ENCODE results near the gene TAPBP. TPM values are rescaled to one million over a fixed set of nuclear protein-coding genes. Genes with fewer than 3 reads are reported as not detected.

The TAPBP gene
- total and polyA plus RNA-seq, 9 of the 15 experiments (the other 6 are each of a cell fraction or from before 2014, with no cell fraction given), result 5.6 to 74.0 (median 22.3) TPM

DNA sequence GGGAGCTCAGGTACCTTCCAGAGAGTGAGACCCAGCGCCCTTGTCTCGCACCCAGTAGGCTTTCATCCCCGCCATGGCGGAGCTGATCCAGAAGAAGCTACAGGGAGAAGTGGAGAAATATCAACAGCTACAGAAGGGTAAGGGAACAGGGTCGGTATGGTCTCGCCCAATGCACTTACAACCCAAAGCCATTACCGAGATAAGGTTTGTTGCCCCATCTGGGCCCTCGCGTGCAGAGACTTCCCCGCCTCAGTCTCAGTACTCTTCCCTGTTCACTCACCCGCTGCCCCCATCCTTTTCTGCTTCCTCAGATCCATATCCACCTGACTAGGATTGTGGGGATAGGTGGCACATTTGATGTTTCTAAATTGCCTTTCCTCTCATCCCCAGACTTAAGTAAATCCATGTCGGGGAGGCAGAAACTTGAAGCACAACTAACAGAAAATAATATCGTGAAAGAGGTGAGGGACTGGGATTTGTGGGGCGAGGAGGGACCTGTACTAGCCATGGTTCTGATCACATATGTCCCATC lies 24.0 kb downstream of the TAPBP start (continued):
- TF ChIP-seq, protein P1, sequence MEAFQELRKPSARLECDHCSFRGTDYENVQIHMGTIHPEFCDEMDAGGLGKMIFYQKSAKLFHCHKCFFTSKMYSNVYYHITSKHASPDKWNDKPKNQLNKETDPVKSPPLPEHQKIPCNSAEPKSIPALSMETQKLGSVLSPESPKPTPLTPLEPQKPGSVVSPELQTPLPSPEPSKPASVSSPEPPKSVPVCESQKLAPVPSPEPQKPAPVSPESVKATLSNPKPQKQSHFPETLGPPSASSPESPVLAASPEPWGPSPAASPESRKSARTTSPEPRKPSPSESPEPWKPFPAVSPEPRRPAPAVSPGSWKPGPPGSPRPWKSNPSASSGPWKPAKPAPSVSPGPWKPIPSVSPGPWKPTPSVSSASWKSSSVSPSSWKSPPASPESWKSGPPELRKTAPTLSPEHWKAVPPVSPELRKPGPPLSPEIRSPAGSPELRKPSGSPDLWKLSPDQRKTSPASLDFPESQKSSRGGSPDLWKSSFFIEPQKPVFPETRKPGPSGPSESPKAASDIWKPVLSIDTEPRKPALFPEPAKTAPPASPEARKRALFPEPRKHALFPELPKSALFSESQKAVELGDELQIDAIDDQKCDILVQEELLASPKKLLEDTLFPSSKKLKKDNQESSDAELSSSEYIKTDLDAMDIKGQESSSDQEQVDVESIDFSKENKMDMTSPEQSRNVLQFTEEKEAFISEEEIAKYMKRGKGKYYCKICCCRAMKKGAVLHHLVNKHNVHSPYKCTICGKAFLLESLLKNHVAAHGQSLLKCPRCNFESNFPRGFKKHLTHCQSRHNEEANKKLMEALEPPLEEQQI (IDR thresholded peaks at IDR 0.05), result no peak
- TF ChIP-seq CSDE1 (IDR thresholded peaks at IDR 0.05) (no peak), TEAD1 (CRISPR knock-in tag; IDR thresholded peaks at IDR 0.05) (no peak), ZBTB7A (IDR thresholded peaks at IDR 0.05; ENCODE audit: borderline replicate concordance, control insufficient read depth, low read depth, low read length) (0 out of 2 replicates have a peak, but pooled peaks have one; percentile 5), XRCC4 (IDR thresholded peaks at IDR 0.05; ENCODE audit: extremely low read depth, insufficient read depth, insufficient read length) (no peak), SIN3A (IDR thresholded peaks at IDR 0.05; ENCODE audit: borderline replicate concordance in 2 of 2, control insufficient read depth in 1 of 2, low read depth in 2 of 2, low read length in 2 of 2) (no peak), POLR2G (IDR thresholded peaks at IDR 0.05; ENCODE audit: low read depth, low read length) (peak; percentile 8)
- TF ChIP-seq, protein P2, sequence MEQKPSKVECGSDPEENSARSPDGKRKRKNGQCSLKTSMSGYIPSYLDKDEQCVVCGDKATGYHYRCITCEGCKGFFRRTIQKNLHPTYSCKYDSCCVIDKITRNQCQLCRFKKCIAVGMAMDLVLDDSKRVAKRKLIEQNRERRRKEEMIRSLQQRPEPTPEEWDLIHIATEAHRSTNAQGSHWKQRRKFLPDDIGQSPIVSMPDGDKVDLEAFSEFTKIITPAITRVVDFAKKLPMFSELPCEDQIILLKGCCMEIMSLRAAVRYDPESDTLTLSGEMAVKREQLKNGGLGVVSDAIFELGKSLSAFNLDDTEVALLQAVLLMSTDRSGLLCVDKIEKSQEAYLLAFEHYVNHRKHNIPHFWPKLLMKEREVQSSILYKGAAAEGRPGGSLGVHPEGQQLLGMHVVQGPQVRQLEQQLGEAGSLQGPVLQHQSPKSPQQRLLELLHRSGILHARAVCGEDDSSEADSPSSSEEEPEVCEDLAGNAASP (IDR thresholded peaks at IDR 0.05), result no peak
- TF ChIP-seq, protein P3, sequence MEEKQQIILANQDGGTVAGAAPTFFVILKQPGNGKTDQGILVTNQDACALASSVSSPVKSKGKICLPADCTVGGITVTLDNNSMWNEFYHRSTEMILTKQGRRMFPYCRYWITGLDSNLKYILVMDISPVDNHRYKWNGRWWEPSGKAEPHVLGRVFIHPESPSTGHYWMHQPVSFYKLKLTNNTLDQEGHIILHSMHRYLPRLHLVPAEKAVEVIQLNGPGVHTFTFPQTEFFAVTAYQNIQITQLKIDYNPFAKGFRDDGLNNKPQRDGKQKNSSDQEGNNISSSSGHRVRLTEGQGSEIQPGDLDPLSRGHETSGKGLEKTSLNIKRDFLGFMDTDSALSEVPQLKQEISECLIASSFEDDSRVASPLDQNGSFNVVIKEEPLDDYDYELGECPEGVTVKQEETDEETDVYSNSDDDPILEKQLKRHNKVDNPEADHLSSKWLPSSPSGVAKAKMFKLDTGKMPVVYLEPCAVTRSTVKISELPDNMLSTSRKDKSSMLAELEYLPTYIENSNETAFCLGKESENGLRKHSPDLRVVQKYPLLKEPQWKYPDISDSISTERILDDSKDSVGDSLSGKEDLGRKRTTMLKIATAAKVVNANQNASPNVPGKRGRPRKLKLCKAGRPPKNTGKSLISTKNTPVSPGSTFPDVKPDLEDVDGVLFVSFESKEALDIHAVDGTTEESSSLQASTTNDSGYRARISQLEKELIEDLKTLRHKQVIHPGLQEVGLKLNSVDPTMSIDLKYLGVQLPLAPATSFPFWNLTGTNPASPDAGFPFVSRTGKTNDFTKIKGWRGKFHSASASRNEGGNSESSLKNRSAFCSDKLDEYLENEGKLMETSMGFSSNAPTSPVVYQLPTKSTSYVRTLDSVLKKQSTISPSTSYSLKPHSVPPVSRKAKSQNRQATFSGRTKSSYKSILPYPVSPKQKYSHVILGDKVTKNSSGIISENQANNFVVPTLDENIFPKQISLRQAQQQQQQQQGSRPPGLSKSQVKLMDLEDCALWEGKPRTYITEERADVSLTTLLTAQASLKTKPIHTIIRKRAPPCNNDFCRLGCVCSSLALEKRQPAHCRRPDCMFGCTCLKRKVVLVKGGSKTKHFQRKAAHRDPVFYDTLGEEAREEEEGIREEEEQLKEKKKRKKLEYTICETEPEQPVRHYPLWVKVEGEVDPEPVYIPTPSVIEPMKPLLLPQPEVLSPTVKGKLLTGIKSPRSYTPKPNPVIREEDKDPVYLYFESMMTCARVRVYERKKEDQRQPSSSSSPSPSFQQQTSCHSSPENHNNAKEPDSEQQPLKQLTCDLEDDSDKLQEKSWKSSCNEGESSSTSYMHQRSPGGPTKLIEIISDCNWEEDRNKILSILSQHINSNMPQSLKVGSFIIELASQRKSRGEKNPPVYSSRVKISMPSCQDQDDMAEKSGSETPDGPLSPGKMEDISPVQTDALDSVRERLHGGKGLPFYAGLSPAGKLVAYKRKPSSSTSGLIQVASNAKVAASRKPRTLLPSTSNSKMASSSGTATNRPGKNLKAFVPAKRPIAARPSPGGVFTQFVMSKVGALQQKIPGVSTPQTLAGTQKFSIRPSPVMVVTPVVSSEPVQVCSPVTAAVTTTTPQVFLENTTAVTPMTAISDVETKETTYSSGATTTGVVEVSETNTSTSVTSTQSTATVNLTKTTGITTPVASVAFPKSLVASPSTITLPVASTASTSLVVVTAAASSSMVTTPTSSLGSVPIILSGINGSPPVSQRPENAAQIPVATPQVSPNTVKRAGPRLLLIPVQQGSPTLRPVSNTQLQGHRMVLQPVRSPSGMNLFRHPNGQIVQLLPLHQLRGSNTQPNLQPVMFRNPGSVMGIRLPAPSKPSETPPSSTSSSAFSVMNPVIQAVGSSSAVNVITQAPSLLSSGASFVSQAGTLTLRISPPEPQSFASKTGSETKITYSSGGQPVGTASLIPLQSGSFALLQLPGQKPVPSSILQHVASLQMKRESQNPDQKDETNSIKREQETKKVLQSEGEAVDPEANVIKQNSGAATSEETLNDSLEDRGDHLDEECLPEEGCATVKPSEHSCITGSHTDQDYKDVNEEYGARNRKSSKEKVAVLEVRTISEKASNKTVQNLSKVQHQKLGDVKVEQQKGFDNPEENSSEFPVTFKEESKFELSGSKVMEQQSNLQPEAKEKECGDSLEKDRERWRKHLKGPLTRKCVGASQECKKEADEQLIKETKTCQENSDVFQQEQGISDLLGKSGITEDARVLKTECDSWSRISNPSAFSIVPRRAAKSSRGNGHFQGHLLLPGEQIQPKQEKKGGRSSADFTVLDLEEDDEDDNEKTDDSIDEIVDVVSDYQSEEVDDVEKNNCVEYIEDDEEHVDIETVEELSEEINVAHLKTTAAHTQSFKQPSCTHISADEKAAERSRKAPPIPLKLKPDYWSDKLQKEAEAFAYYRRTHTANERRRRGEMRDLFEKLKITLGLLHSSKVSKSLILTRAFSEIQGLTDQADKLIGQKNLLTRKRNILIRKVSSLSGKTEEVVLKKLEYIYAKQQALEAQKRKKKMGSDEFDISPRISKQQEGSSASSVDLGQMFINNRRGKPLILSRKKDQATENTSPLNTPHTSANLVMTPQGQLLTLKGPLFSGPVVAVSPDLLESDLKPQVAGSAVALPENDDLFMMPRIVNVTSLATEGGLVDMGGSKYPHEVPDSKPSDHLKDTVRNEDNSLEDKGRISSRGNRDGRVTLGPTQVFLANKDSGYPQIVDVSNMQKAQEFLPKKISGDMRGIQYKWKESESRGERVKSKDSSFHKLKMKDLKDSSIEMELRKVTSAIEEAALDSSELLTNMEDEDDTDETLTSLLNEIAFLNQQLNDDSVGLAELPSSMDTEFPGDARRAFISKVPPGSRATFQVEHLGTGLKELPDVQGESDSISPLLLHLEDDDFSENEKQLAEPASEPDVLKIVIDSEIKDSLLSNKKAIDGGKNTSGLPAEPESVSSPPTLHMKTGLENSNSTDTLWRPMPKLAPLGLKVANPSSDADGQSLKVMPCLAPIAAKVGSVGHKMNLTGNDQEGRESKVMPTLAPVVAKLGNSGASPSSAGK (IDR thresholded peaks at IDR 0.05), result no peak
- TF ChIP-seq, protein P4, sequence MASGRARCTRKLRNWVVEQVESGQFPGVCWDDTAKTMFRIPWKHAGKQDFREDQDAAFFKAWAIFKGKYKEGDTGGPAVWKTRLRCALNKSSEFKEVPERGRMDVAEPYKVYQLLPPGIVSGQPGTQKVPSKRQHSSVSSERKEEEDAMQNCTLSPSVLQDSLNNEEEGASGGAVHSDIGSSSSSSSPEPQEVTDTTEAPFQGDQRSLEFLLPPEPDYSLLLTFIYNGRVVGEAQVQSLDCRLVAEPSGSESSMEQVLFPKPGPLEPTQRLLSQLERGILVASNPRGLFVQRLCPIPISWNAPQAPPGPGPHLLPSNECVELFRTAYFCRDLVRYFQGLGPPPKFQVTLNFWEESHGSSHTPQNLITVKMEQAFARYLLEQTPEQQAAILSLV (tag; IDR thresholded peaks at IDR 0.05), result no peak

Data from K562 (cell line).